ENCODE data around the gene TAF10. TPM values are rescaled to one million over a fixed set of nuclear protein-coding genes. Genes with fewer than 3 reads are reported as not detected.

Gene TAF10
- total RNA-seq, 2 experiments from 2014 or later = 154 to 164 TPM

DNA sequence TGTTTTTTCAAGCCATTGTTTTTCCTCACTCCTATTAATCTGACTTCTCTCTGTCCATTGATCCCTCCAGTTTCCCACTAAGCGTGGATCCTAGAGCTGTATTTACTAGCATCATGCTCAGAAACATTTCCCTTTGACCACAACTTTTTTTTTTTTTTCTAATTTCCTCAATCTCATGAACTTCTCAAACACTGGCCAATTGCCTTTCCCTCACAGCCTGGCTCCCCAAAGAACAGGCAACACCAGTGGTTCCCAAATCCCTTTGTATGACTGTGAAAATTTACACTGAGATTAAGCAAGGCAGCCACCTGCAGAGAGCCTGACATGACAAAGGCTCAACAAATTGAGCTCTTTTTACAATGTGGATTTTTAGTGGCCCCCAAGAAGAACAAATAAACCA lies 8.6 kb upstream of the TAF10 start:
- ChIA-PET POLR2A (interaction anchor here (2.2 to 4.4 kb wide), 2 partner anchors 9 to 26 kb away, joined by 15 to 41 read pairs; partner anchors contain the start of gene TAF10), CTCF (interaction anchor here (4.0 kb wide), 1 partner anchor 16 kb away, joined by 21 read pairs; the partner anchor contains the start of gene ILK)
- Histone ChIP-seq H3K36me3 (ENCODE audit: insufficient read depth, low read length) (peaks cover 16% of the 10 kb centered on the region), H3K27me3 (ENCODE audit: control insufficient read depth in 1 of 2, insufficient read depth in 2 of 2, low read length in 2 of 2) (no peaks in the 10 kb centered on the region), H3K9me3 (ENCODE audit: control insufficient read depth in 1 of 2, insufficient read depth in 1 of 2, low read length in 2 of 2) (no peaks in the 10 kb centered on the region), H3K27ac (ENCODE audit: low read depth in 1 of 2, low read length in 2 of 2) (no peak overlapping the region), H3K4me1 (ENCODE audit: insufficient read depth, low read length) (peaks cover 30% of the 10 kb centered on the region), H3K4me3 (ENCODE audit: low read length) (no peak overlapping the region)
- intact Hi-C loops (cut with DNase I, micrococcal nuclease) = no loop called here
- DNase-seq (no peak), ATAC-seq (ENCODE audit: poor library complexity) (no peak)
- H3K4me3 Mint-ChIP-seq = no peak overlapping the region
- no peaks in the 10 kb centered on the region for H3K27me3 Mint-ChIP-seq
- peaks cover 16% of the 10 kb centered on the region for H3K36me3 Mint-ChIP-seq (ENCODE audit: low read depth)
- peaks cover 6% of the 10 kb centered on the region for H3K4me1 Mint-ChIP-seq (ENCODE audit: low read depth)
- H3K27ac Mint-ChIP-seq = no peak overlapping the region
- TF ChIP-seq, protein P1, sequence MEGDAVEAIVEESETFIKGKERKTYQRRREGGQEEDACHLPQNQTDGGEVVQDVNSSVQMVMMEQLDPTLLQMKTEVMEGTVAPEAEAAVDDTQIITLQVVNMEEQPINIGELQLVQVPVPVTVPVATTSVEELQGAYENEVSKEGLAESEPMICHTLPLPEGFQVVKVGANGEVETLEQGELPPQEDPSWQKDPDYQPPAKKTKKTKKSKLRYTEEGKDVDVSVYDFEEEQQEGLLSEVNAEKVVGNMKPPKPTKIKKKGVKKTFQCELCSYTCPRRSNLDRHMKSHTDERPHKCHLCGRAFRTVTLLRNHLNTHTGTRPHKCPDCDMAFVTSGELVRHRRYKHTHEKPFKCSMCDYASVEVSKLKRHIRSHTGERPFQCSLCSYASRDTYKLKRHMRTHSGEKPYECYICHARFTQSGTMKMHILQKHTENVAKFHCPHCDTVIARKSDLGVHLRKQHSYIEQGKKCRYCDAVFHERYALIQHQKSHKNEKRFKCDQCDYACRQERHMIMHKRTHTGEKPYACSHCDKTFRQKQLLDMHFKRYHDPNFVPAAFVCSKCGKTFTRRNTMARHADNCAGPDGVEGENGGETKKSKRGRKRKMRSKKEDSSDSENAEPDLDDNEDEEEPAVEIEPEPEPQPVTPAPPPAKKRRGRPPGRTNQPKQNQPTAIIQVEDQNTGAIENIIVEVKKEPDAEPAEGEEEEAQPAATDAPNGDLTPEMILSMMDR (IDR thresholded peaks at IDR 0.05) = no peak
- no peaks in the 10 kb centered on the region for H3K9me3 Mint-ChIP-seq

DNA sequence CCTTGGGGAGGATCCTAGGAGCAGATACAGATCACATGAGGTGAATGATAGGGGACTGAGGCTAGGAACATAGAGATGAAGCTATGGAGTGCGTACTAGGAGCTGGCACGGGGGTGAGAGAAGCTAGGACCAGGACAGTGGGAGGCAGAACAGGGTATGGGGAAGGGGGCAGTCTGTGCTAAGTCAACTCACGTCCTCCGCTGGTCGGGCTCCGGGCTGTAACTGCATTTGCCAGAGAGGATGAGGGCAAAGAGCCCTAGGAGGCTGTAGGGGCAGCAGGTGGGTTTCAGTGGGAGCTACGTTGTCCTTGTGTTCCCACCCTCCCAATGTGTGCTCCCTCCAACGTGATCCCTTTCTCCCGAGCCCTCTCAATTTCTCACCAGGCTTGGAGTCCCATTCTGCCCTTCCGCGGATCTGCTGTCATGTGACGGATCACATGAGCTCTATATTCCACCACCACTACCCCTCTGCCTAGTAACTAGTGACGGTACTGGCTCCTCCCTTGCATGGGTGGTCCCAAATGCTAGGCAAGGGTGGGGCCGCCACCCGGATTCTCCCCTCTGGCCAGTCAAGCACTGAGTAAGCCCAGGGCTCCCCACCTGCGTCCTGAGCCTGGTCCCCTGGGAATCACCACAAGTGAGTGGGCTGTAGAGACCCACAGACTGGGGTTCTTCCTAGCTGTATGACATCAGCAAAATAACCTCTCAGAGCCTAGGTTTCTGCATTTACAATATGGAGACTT lies 7.2 kb upstream of the TAF10 start, which contains the start of gene TPP1:
TSS of gene TPP1 (minus strand) at position 419 of the 742 bp plus-strand sequence. CDS start at position 397, 22 bp downstream.
- ChIA-PET CTCF (interaction anchor here (0.9 to 4.0 kb wide), 7 partner anchors 15 to 137 kb away, joined by 3 to 30 read pairs (median 4); partner anchors contain the start of genes ILK and MRPL17), POLR2A (interaction anchor here (0.8 to 4.4 kb wide), 24 partner anchors 8 to 216 kb away, joined by 3 to 52 read pairs (median 6); partner anchors contain the start of genes ARFIP2, DCHS1, ILK and MRPL17)
- intact Hi-C loops (cut with DNase I, micrococcal nuclease) = loop anchor here in 1 of 2 experiments (1.0 to 10.0 kb wide), 6 partner anchors 16 to 384 kb away; partner anchors contain the start of genes APBB1, ARFIP2, CNGA4 and FHIP1B
- Histone ChIP-seq H3K36me3 (ENCODE audit: insufficient read depth, low read length) (peaks cover 29% of the 10 kb centered on the region), H3K4me3 (ENCODE audit: low read length) (peak within 1 kb of the TSS; percentile 85), H3K27me3 (ENCODE audit: control insufficient read depth in 1 of 2, insufficient read depth in 2 of 2, low read length in 2 of 2) (no peaks in the 10 kb centered on the region), H3K27ac (ENCODE audit: low read depth in 1 of 2, low read length in 2 of 2) (peak within 1 kb of the TSS; percentile 73 to 94), H3K4me1 (ENCODE audit: insufficient read depth, low read length) (peaks cover 30% of the 10 kb centered on the region), H3K9me3 (ENCODE audit: control insufficient read depth in 1 of 2, insufficient read depth in 1 of 2, low read length in 2 of 2) (no peaks in the 10 kb centered on the region)
- H3K9me3 Mint-ChIP-seq = no peaks in the 10 kb centered on the region
- peaks cover 8% of the 10 kb centered on the region for H3K4me1 Mint-ChIP-seq (ENCODE audit: low read depth)
- no peak within 1 kb of the TSS for H3K4me3 Mint-ChIP-seq
- DNase-seq (peak; percentile 73 to 96 (median 84)), ATAC-seq (ENCODE audit: poor library complexity) (peak; percentile 92)
- TF ChIP-seq, protein P1 (IDR thresholded peaks at IDR 0.05) = no peak
- H3K27ac Mint-ChIP-seq = no peak within 1 kb of the TSS
- no peaks in the 10 kb centered on the region for H3K27me3 Mint-ChIP-seq
- peaks cover 11% of the 10 kb centered on the region for H3K36me3 Mint-ChIP-seq (ENCODE audit: low read depth)

DNA sequence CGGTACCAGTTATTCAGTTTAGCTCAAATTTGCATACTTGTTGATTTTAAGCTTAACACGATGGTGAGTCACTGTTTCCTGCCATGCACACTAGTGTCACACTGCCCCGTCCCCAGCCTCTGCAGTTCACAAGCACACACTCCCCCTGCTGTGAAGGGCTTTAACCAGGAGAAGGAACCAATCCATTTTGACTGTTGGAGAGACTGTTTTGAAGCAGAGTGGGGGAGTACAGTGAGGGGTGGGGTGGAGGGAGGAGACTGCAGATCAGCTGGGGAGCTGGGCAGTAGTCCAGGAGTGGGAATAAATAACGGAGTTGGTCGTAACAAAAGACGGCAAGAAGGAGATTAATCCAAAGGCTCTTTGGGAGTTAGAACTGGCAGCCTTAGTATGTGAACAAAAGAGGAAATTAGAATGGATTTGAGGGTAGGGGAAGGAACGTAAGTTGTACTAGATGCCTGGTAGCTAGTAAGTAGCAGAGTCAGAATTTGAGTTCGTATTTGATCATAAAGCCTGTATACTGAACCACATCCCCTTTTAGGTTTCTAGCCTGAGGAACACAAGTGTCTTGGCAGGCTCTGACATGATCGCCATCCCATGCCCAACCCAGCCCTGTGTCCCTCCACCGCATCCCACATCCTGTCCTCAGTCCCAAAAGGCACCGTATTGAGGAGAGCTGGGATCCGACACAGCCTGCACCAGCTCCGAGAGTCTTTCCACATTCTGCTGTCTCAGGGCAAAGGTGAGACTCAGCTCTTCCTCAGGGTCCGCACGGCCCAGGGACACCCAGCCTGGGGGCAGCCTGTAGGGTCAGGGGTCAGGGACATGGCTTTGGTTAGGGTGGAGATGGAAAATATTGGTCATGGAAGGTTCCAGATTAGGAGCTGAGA lies 6.3 kb upstream of the TAF10 start:
- Histone ChIP-seq H3K4me3 (ENCODE audit: low read length) (peak overlapping the region; percentile 85), H3K27me3 (ENCODE audit: control insufficient read depth in 1 of 2, insufficient read depth in 2 of 2, low read length in 2 of 2) (no peaks in the 10 kb centered on the region), H3K27ac (ENCODE audit: low read depth in 1 of 2, low read length in 2 of 2) (peak overlapping the region; percentile 73 to 94), H3K4me1 (ENCODE audit: insufficient read depth, low read length) (peaks cover 31% of the 10 kb centered on the region), H3K9me3 (ENCODE audit: control insufficient read depth in 1 of 2, insufficient read depth in 1 of 2, low read length in 2 of 2) (no peaks in the 10 kb centered on the region), H3K36me3 (ENCODE audit: insufficient read depth, low read length) (peaks cover 33% of the 10 kb centered on the region)
- intact Hi-C loops (cut with DNase I, micrococcal nuclease) = loop anchor here in 1 of 2 experiments (1.0 to 10.0 kb wide), 6 partner anchors 16 to 384 kb away; partner anchors contain the start of genes APBB1, ARFIP2, CNGA4 and FHIP1B
- no peaks in the 10 kb centered on the region for H3K27me3 Mint-ChIP-seq
- ATAC-seq (ENCODE audit: poor library complexity) = peak; percentile 47
- no peaks in the 10 kb centered on the region for H3K9me3 Mint-ChIP-seq
- DNase-seq = peak in 13 of 14 experiments; percentile 38 to 86 (median 65)
- peaks cover 9% of the 10 kb centered on the region for H3K36me3 Mint-ChIP-seq (ENCODE audit: low read depth)
- TF ChIP-seq, protein P1 (IDR thresholded peaks at IDR 0.05) = no peak
- POLR2A ChIA-PET = interaction anchor here (1.0 to 4.4 kb wide), 22 partner anchors 9 to 215 kb away, joined by 3 to 52 read pairs (median 6); partner anchors contain the start of genes ARFIP2, DCHS1, ILK and MRPL17
- peaks cover 8% of the 10 kb centered on the region for H3K4me1 Mint-ChIP-seq (ENCODE audit: low read depth)
- no peak overlapping the region for H3K27ac Mint-ChIP-seq
- CTCF ChIA-PET = interaction anchor here (0.6 to 4.0 kb wide), 10 partner anchors 11 to 137 kb away, joined by 3 to 30 read pairs (median 4); partner anchors contain the start of genes ILK and MRPL17
- H3K4me3 Mint-ChIP-seq = no peak overlapping the region

All from CD4-positive, alpha-beta T cell (primary cell).